NCI-H2171 treated with DMSO at 0.1 percent for 48 hours (cell line): ENCODE data around the gene TMEM217.
A peak's percentile ranks its signal among the peaks of the same experiment; 100 is the strongest.
"Not testable (repeated sequence)": the region's sequence is repeated elsewhere in the genome, so short reads cannot be mapped to it uniquely, and the experiment has no call there.

ENCODE experiments used
- DNase-seq: peaks from one replicate; lab custom pipeline; 2025; lab: John Stamatoyannopoulos, UW

The TMEM217 gene

GRCh38 chr6:37180610-37181009 lies 77.3 kb downstream of the TMEM217 start:
- not testable (repeated sequence) for DNase-seq

GRCh38 chr6:37180075-37180474 lies 77.9 kb downstream of the TMEM217 start:
- DNase-seq = no peak

GRCh38 chr6:37177935-37178517 lies 79.9 kb downstream of the TMEM217 start:
- DNase-seq = no peak

- no peak for DNase-seq
Observed at GRCh38 chr6:37177077-37177934, 80.6 kb downstream of the TMEM217 start.

GRCh38 chr6:37176268-37177076 lies 81.5 kb downstream of the TMEM217 start:
- no peak for DNase-seq

GRCh38 chr6:37175332-37176267 lies 82.3 kb downstream of the TMEM217 start:
- no peak for DNase-seq

- no peak for DNase-seq
Observed at GRCh38 chr6:37174515-37175331, 83.2 kb downstream of the TMEM217 start.

GRCh38 chr6:37174196-37174514 lies 83.8 kb downstream of the TMEM217 start:
- no peak for DNase-seq

- DNase-seq = no peak
Observed at GRCh38 chr6:37173493-37174195, 84.3 kb downstream of the TMEM217 start.

- no peak for DNase-seq
Observed at GRCh38 chr6:37172912-37173492, 84.9 kb downstream of the TMEM217 start.

GRCh38 chr6:37171970-37172812 lies 85.8 kb downstream of the TMEM217 start:
- DNase-seq = peak; percentile 89

- DNase-seq = no peak
Observed at GRCh38 chr6:37171201-37171969, 86.6 kb downstream of the TMEM217 start.

GRCh38 chr6:37170273-37171200 lies 87.4 kb downstream of the TMEM217 start:
- DNase-seq = peak; percentile 55

- DNase-seq = peak; percentile 95
Observed at GRCh38 chr6:37169496-37170272, 88.3 kb downstream of the TMEM217 start, which contains the start of gene PIM1. Gene PIM1, plus strand, starts transcription at chr6:37170152. Its CDS starts 424 bp downstream, at chr6:37170576.

GRCh38 chr6:37168811-37169495 lies 89.0 kb downstream of the TMEM217 start:
- DNase-seq = peak; percentile 77
